K562 (cell line): ENCODE results near the gene NHLH2. TPM values are rescaled to one million over a fixed set of nuclear protein-coding genes. Genes with fewer than 3 reads are reported as not detected.

Experiments used
- ATAC-seq: fragments of 200-7000 bp; cut with Tn5 transposase; 3 replicates; pipeline ENCODE4 v1.9.1; 2020; ENCODE audit warnings: moderate library complexity
- BruUV-seq: library from RNA; stranded (reverse); fragments of 400-500 nt; replicated peaks from 2 replicates; lab custom pipeline; 2021; lab: Mats Ljungman, UMichigan
- CTCF ChIA-PET: fragments of 300-600 bp; formaldehyde crosslinking; extraction: SDS; loops from one replicate; lab custom pipeline; 2021; ENCODE audit warnings: low intra/inter-chr PET ratio; lab: Yijun Ruan, JAX
- POLR2A ChIA-PET: fragments of 300-600, 350-650 bp; sonication (Branson Sonifier 250); formaldehyde crosslinking; extraction: SDS; loops from one replicate; lab custom pipeline; 2021; ENCODE audit warnings: antibody characterized with exemption, inconsistent platforms; lab: Yijun Ruan, JAX
- DNase-seq, 4 experiments: peaks; one replicate each; pipeline versions ENCODE4 v3.0.0 to v3.0.0-alpha.2; 2011 to 2018; ENCODE audit warnings: low spot score in 3 of 4, mixed read lengths in 3 of 4; ENCODE audit errors: extremely low read depth in 1 of 4
- FAIRE-seq: peaks from 2 replicates; lab custom pipeline; 2011; peaks lifted over from hg19 to GRCh38; lab: Jason Lieb, UNC
- H2AFZ ChIP-seq: 2 replicates; pipeline ENCODE4 v1.6.0; 2011; ENCODE audit warnings: low read depth, low read length, control low read depth, inconsistent platforms
- H3K27ac ChIP-seq: fragments of 200-600 bp; 3 replicates; pipeline ENCODE4 v1.8.0; 2011; ENCODE audit warnings: low read depth, mild to moderate bottlenecking, control low read depth, inconsistent platforms, low read length, moderate library complexity, mixed read lengths; ENCODE audit errors: extremely low read depth
- H3K27me3 ChIP-seq, 2 experiments: fragments of 300-600 bp in 1 of 2; 2 replicates in 1 of 2; 3 replicates in 1 of 2; pipeline versions ENCODE4 v1.6.0 to v1.8.0; 2011; ENCODE audit warnings: inconsistent platforms in 2 of 2, low read length in 2 of 2, mild to moderate bottlenecking in 1 of 2, mixed read lengths in 1 of 2, moderate library complexity in 1 of 2; ENCODE audit not compliant: control insufficient read depth in 2 of 2, insufficient read depth in 2 of 2
- H3K36me3 ChIP-seq: fragments of 300-600 bp; 3 replicates; pipeline ENCODE4 v1.8.0; 2011; ENCODE audit warnings: mild to moderate bottlenecking, low read length, inconsistent platforms; ENCODE audit not compliant: control insufficient read depth, insufficient read depth
- H3K4me1 ChIP-seq, 2 experiments: fragments of 200-600 bp in 1 of 2; replicated peaks in 1 of 2; 2 replicates in 1 of 2; 3 replicates in 1 of 2; pipeline versions ENCODE4 v1.5.1 to v1.8.0; 2011; ENCODE audit warnings: inconsistent platforms in 2 of 2, low read length in 2 of 2, mild to moderate bottlenecking in 1 of 2, mixed read lengths in 1 of 2, moderate library complexity in 1 of 2; ENCODE audit not compliant: control insufficient read depth in 2 of 2, insufficient read depth in 2 of 2
- H3K4me2 ChIP-seq: 2 replicates; pipeline ENCODE4 v1.6.1; 2011; ENCODE audit warnings: low read length, control low read depth, inconsistent platforms, mixed read lengths; ENCODE audit not compliant: insufficient read depth
- H3K4me3 ChIP-seq: fragments of 200-600 bp; sonication (generic), shearing (Covaris generic); 2 replicates; pipeline ENCODE4 v1.5.1; 2016; ENCODE audit warnings: control low read depth, inconsistent platforms
- H3K79me2 ChIP-seq: fragments of 200-600 bp; 3 replicates; pipeline ENCODE4 v1.8.0; 2011; ENCODE audit warnings: low read length, inconsistent platforms; ENCODE audit not compliant: control insufficient read depth, insufficient read depth
- H3K9ac ChIP-seq, 2 experiments: 2 replicates each; pipeline versions ENCODE4 v1.6.0 to v1.6.1; 2011; ENCODE audit warnings: low read depth in 2 of 2, low read length in 2 of 2, control low read depth in 1 of 2, inconsistent platforms in 1 of 2, mild to moderate bottlenecking in 1 of 2, mixed read lengths in 1 of 2; ENCODE audit not compliant: insufficient read depth in 1 of 2
- H3K9me1 ChIP-seq: one replicate; pipeline ENCODE4 v1.6.0; 2011; ENCODE audit warnings: inconsistent platforms, mild to moderate bottlenecking, low read length, moderate library complexity; ENCODE audit not compliant: control insufficient read depth, insufficient read depth
- H3K9me3 ChIP-seq: replicated peaks from 2 replicates; pipeline ENCODE4 v1.5.1; 2011; ENCODE audit warnings: low read depth, low read length, inconsistent platforms; ENCODE audit not compliant: control insufficient read depth, insufficient read depth
- H4K20me1 ChIP-seq: replicated peaks from 2 replicates; pipeline ENCODE4 v1.6.1; 2011; ENCODE audit warnings: low read length, inconsistent platforms, mixed read lengths; ENCODE audit not compliant: control insufficient read depth, insufficient read depth
- CTBP1 ChIP-seq: fragments of 450-650 bp; IDR thresholded peaks from 2 replicates; pipeline ENCODE4 v1.6.1; 2016; ENCODE audit warnings: borderline replicate concordance
- HDAC1 ChIP-seq, 2 experiments: fragments of 450-650 bp; IDR thresholded peaks; 2 replicates each; pipeline ENCODE4 v1.6.1; 2016 to 2017; ENCODE audit warnings: inconsistent platforms in 1 of 2, mild to moderate bottlenecking in 1 of 2, moderate library complexity in 1 of 2
- NFIX ChIP-seq: fragments of 250-450 bp; sonication (Bioruptor Pico); IDR thresholded peaks from 2 replicates; pipeline ENCODE4 v1.4.0; 2020; ENCODE audit warnings: low read depth, mild to moderate bottlenecking, moderate library complexity
- PCBP1 ChIP-seq: fragments of 200-400 bp; formaldehyde crosslinking; IDR thresholded peaks from 2 replicates; pipeline ENCODE4 v1.6.1; 2018; ENCODE audit warnings: mild to moderate bottlenecking, low read depth, low read length; ENCODE audit not compliant: poor library complexity, severe bottlenecking
- RB1 ChIP-seq: fragments of 450-650 bp; IDR thresholded peaks from 2 replicates; pipeline ENCODE4 v1.6.1; 2017; ENCODE audit warnings: low read depth, mild to moderate bottlenecking
- WGBS: fragments of 100-300 bp; shearing (Covaris generic); methylation state at CpG from one replicate; pipeline ENCODE4 v1.1.6; 2016; ENCODE audit warnings: low coverage, mixed read lengths; ENCODE audit not compliant: insufficient coverage; ENCODE audit errors: missing lambda C conversion rate; 5-methylcytosine and 5-hydroxymethylcytosine counted together
- in situ Hi-C: fragments of 300-500 bp; cut with MboI; formaldehyde crosslinking; loops from 4 replicates; pipeline ENCODE4 v1.15.0; 2018; ENCODE audit warnings: inconsistent platforms, mixed read lengths
- intact Hi-C: fragments of 100-400 bp; cut with micrococcal nuclease; formaldehyde crosslinking; loops from 2 replicates; pipeline ENCODE4 v1.14.2; 2022
- polyA plus RNA-seq, 8 experiments: library from polyadenylated mRNA; depleted of rRNA in 4 of 8; stranded (reverse) in 5 of 8; unstranded in 3 of 8; fragments of >200 nt; fragmentation: Nextera tagmentation in 2 of 8; fragmentation: Illumina TruSeq in 1 of 8; extraction: Ambion mirVana in 2 of 8; extraction: Trizol in 1 of 8; gene quantifications; 2 replicates each; pipeline versions ENCODE4 v1.2.1 to v1.2.3, GENCODE V29; 2011 to 2014; ENCODE audit warnings: inconsistent platforms in 1 of 8, missing spikeins in 1 of 8
- total RNA-seq, 7 experiments: library from RNA; depleted of rRNA in 6 of 7; stranded (reverse); fragments of >200 nt in 6 of 7; fragmentation: Illumina TruSeq in 2 of 7; extraction: Trizol in 2 of 7; gene quantifications; 2 replicates each; pipeline versions ENCODE4 v1.2.1 to v1.2.3, GENCODE V29; 2011 to 2021; ENCODE audit warnings: low replicate concordance in 1 of 7

The NHLH2 gene
- total and polyA plus RNA-seq, 9 of the 15 experiments (the other 6 are each of a cell fraction or from before 2014, with no cell fraction given), result not detected

DNA sequence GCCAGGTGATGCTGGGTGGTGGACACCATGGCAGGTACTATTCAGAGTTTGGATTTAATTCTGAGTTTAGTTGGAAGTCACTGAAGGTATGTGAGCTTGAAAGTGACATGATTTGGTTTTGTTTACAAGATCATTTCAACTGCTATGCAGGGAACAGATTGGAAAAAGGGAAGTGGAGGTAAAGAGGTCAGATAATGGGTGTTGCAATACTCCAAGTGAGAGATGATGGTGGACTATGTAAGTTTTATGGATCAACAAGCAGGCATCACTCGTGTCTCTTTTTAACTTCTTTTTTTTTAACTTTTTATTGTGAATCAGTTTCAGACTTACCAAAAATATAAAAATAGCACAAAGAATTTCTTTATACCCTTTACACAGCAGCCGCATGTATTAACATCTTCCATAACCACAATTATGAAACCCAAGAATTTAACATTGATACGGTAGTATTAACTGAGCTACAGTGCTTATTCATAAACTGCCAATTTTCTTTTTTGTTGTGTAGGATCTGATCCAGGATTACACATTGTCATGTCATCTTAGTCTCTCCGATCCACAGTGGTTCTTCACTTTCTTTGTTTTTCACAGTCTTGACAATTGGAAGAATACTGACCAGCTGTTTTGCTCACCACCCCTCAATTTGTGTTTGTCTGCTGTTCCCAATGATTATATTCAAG lies 24.9 kb upstream of the NHLH2 start (continued):
- TF ChIP-seq HDAC1 (IDR thresholded peaks at IDR 0.05), result no peak
- TF ChIP-seq NFIX, result no peak
- TF ChIP-seq RB1, result no peak

DNA sequence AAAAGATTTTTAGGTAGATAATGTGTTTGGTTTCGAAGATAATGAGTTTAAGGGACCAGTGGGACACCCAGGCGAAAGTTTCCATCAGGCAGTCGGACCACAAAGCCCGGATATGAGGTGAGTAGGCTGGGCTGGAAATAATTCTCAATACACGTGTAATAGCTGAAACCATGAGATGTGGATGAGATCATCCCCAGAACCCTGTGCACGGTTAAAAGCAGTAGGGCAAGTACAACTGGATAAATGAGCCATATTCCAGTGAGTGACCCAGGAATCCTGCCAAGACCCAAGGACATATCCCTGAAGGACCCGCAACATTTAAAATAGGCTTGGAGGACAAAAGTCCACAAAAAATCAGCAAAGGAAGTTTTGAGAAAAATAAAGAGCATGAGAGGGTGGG lies 21.5 kb upstream of the NHLH2 start:
- H2AFZ ChIP-seq, result no peak overlapping the region
- no peaks in the 10 kb centered on the region for H4K20me1 ChIP-seq
- BruUV-seq, result no TSS peak
- TF ChIP-seq CTBP1 (no peak), PCBP1 (no peak)
- no peaks in the 10 kb centered on the region for H3K9me3 ChIP-seq
- FAIRE-seq (no peak), ATAC-seq (no peak), DNase-seq (no peak)
- H3K4me3 ChIP-seq, result no peak overlapping the region
- 5% methylated on average over 7 of the region's 7 CpGs for WGBS
- intact Hi-C loops (no loop called here), in situ Hi-C loops (no loop called here)
- POLR2A ChIA-PET, result no interaction called here
- peaks cover 0 to 6% of the 10 kb centered on the region in 2 experiments; a peak in 1 of 5 replicates for H3K27me3 ChIP-seq
- H3K4me2 ChIP-seq, result no peak overlapping the region
- no peaks in the 10 kb centered on the region for H3K79me2 ChIP-seq
- no peaks in the 10 kb centered on the region for H3K4me1 ChIP-seq
- no peaks in the 10 kb centered on the region for H3K36me3 ChIP-seq
- CTCF ChIA-PET, result interaction anchor here (0.5 kb wide), 1 partner anchor 100 kb away, joined by 3 read pairs; no protein-coding TSS in a partner anchor
- H3K27ac ChIP-seq, result no peak overlapping the region
- H3K9me1 ChIP-seq, result no peaks in the 10 kb centered on the region
- no peak overlapping the region for H3K9ac ChIP-seq
